ENCODE measurements around the gene DAPK2.

DAPK2 gene

GRCh38 chr15:64046421-64047153 lies at the start of gene DAPK2:
Gene DAPK2, minus strand, starts transcription at chr15:64046485. Its CDS starts 6,224 bp downstream, at chr15:64040261.
- Mint-ChIP-seq H3K9me3 (no peaks in the 10 kb centered on the region), H3K4me1 (peaks cover 26% of the 10 kb centered on the region), H3K36me3 (ENCODE audit: low read depth) (no peaks in the 10 kb centered on the region), H3K4me3 (peak within 1 kb of the TSS; percentile 81), H3K27ac (no peak within 1 kb of the TSS), H3K27me3 (ENCODE audit: low read depth, poor library complexity) (peaks cover 61% of the 10 kb centered on the region)
- DNase-seq, result peak; percentile 84
- peak; percentile 64 for TF ChIP-seq CTCF (IDR thresholded peaks at IDR 0.05)

GRCh38 chr15:64095431-64095794 lies 49.1 kb upstream of the DAPK2 start:
- Mint-ChIP-seq H3K27ac (no peak overlapping the region), H3K4me3 (peak overlapping the region; percentile 97)

GRCh38 chr15:64093627-64094417 lies 47.5 kb upstream of the DAPK2 start, which contains the start of gene CIAO2A:
Gene CIAO2A, minus strand, starts transcription at chr15:64093838. Its CDS starts 70 bp downstream, at chr15:64093768.
- no peaks in the 10 kb centered on the region for H3K27me3 Mint-ChIP-seq (ENCODE audit: low read depth, poor library complexity)
- peaks cover 78% of the 10 kb centered on the region for H3K4me1 Mint-ChIP-seq
- no peaks in the 10 kb centered on the region for H3K9me3 Mint-ChIP-seq
- H3K27ac Mint-ChIP-seq, result peak within 1 kb of the TSS; percentile 97
- no peak for TF ChIP-seq CTCF (IDR thresholded peaks at IDR 0.05)
- peak within 1 kb of the TSS; percentile 98 for H3K4me3 Mint-ChIP-seq
- peak; percentile 89 for DNase-seq
- peaks cover 15% of the 10 kb centered on the region for H3K36me3 Mint-ChIP-seq (ENCODE audit: low read depth)

More at GRCh38 chr15:64095431-64095794, 49.1 kb upstream of the DAPK2 start:
- no peaks in the 10 kb centered on the region for H3K27me3 Mint-ChIP-seq (ENCODE audit: low read depth, poor library complexity)
- DNase-seq, result no peak
- H3K9me3 Mint-ChIP-seq, result no peaks in the 10 kb centered on the region
- H3K4me1 Mint-ChIP-seq, result peaks cover 65% of the 10 kb centered on the region
- TF ChIP-seq CTCF (IDR thresholded peaks at IDR 0.05), result no peak
- H3K36me3 Mint-ChIP-seq (ENCODE audit: low read depth), result peaks cover 10% of the 10 kb centered on the region

- Mint-ChIP-seq H3K4me1 (peaks cover 75% of the 10 kb centered on the region), H3K27ac (peak overlapping the region; percentile 97), H3K9me3 (peaks cover under 1% of the 10 kb centered on the region), H3K27me3 (ENCODE audit: low read depth, poor library complexity) (no peaks in the 10 kb centered on the region), H3K4me3 (peak overlapping the region; percentile 98), H3K36me3 (ENCODE audit: low read depth) (peaks cover 22% of the 10 kb centered on the region)
- peak; percentile 36 for DNase-seq
- no peak for TF ChIP-seq CTCF (IDR thresholded peaks at IDR 0.05)
Observed at GRCh38 chr15:64092864-64093626, 46.8 kb upstream of the DAPK2 start.

GRCh38 chr15:64092075-64092820 lies 46.0 kb upstream of the DAPK2 start:
- Mint-ChIP-seq H3K27ac (no peak overlapping the region), H3K4me3 (peak overlapping the region; percentile 98), H3K4me1 (peaks cover 67% of the 10 kb centered on the region), H3K9me3 (peaks cover 8% of the 10 kb centered on the region), H3K27me3 (ENCODE audit: low read depth, poor library complexity) (no peaks in the 10 kb centered on the region), H3K36me3 (ENCODE audit: low read depth) (peaks cover 30% of the 10 kb centered on the region)
- TF ChIP-seq CTCF (IDR thresholded peaks at IDR 0.05), result no peak
- DNase-seq, result no peak

Measured in nephron progenitor cell (in vitro differentiated cells).